ENCODE measurements around the gene MYCBP2.

Gene MYCBP2

GRCh38 chr13:77001963-77002587, 324.8 kb downstream of the MYCBP2 start:
- H3K27me3 ChIP-seq (replicated peaks in 2 of 5; ENCODE audit: control insufficient read depth in 4 of 5, insufficient read depth in 5 of 5, low read length in 4 of 5) = no peaks in the 10 kb centered on the region
- no peak overlapping the region for H3K27ac ChIP-seq (ENCODE audit: insufficient read depth in 1 of 2, low read depth in 1 of 2, low read length in 2 of 2, poor library complexity in 1 of 2, severe bottlenecking in 2 of 2)
- ChIA-PET CTCF (interaction anchor here (0.8 to 3.0 kb wide), 9 partner anchors 9 to 333 kb away, joined by 3 to 20 read pairs (median 7); partner anchors contain the start of gene CLN5), POLR2A (interaction anchor here (0.9 kb wide), 1 partner anchor 10 kb away, joined by 3 read pairs; the partner anchor contains the start of gene CLN5)
- H3K4me1 ChIP-seq (ENCODE audit: control extremely low read depth in 1 of 4, control insufficient read depth in 4 of 4, insufficient read depth in 4 of 4, low read length in 3 of 4) = peaks cover 3 to 26% (median 7%) of the 10 kb centered on the region in 4 experiments
- peaks cover 5 to 49% (median 36%) of the 10 kb centered on the region in 4 experiments for H3K36me3 ChIP-seq (ENCODE audit: control insufficient read depth in 4 of 4, insufficient read depth in 4 of 4, low read length in 3 of 4)
- 100% methylated on average over 2 of the region's 4 CpGs for WGBS (ENCODE audit: insufficient coverage)
- no peak overlapping the region for H3K4me3 ChIP-seq (ENCODE audit: control insufficient read depth in 1 of 7, extremely low read depth in 1 of 7, insufficient read depth in 4 of 7, low read depth in 2 of 7, low read length in 6 of 7)
- no peak for DNase-seq
- no peaks in the 10 kb centered on the region for H3K9me3 ChIP-seq (ENCODE audit: control extremely low read depth in 1 of 5, control insufficient read depth in 4 of 5, insufficient read depth in 2 of 5, low read depth in 1 of 5, low read length in 4 of 5)

DNA sequence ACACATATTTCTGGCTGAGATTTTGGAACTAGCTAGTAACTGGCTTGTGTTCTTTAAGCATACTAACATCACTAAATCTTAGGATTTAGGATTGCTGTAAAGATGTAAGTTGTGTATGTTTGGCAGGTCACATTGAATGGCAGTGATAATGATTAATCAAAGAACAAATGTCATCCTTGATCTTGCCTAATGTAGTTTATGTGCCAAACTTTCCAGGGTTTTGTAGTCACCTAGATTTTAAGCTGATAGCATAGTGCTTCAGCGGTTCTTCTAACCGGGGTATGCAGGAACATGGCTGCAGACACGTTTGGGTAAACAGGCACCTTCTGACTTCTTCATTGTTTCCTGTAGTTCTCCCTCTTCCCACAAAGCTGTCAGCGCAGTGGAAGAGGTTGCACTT, 325.4 kb downstream of the MYCBP2 start:
- Histone ChIP-seq H3K4me1 (ENCODE audit: control extremely low read depth in 1 of 4, control insufficient read depth in 4 of 4, insufficient read depth in 4 of 4, low read length in 3 of 4) (peaks cover 3 to 26% (median 7%) of the 10 kb centered on the region in 4 experiments), H3K36me3 (ENCODE audit: control insufficient read depth in 4 of 4, insufficient read depth in 4 of 4, low read length in 3 of 4) (peaks cover 8 to 44% (median 36%) of the 10 kb centered on the region in 4 experiments), H3K27me3 (replicated peaks in 2 of 5; ENCODE audit: control insufficient read depth in 4 of 5, insufficient read depth in 5 of 5, low read length in 4 of 5) (no peaks in the 10 kb centered on the region), H3K4me3 (ENCODE audit: control insufficient read depth in 1 of 7, extremely low read depth in 1 of 7, insufficient read depth in 4 of 7, low read depth in 2 of 7, low read length in 6 of 7) (no peak overlapping the region), H3K27ac (ENCODE audit: insufficient read depth in 1 of 2, low read depth in 1 of 2, low read length in 2 of 2, poor library complexity in 1 of 2, severe bottlenecking in 2 of 2) (no peak overlapping the region), H3K9me3 (ENCODE audit: control extremely low read depth in 1 of 5, control insufficient read depth in 4 of 5, insufficient read depth in 2 of 5, low read depth in 1 of 5, low read length in 4 of 5) (no peaks in the 10 kb centered on the region)
- ChIA-PET CTCF (interaction anchor here (0.8 to 3.0 kb wide), 9 partner anchors 9 to 332 kb away, joined by 3 to 20 read pairs (median 7); partner anchors contain the start of gene CLN5), POLR2A (interaction anchor here (0.9 kb wide), 1 partner anchor 10 kb away, joined by 3 read pairs; the partner anchor contains the start of gene CLN5)
- no peak for DNase-seq
- 89% methylated on average over 3 of the region's 4 CpGs for WGBS (ENCODE audit: insufficient coverage)

- WGBS (ENCODE audit: insufficient coverage) = 80% methylated on average over 1 of the region's 1 CpG
- peak in 2 of 3 donors; percentile 27 to 47 for DNase-seq
- Histone ChIP-seq H3K27me3 (replicated peaks in 2 of 5; ENCODE audit: control insufficient read depth in 4 of 5, insufficient read depth in 5 of 5, low read length in 4 of 5) (no peaks in the 10 kb centered on the region), H3K36me3 (ENCODE audit: control insufficient read depth in 4 of 4, insufficient read depth in 4 of 4, low read length in 3 of 4) (peaks cover 15 to 52% (median 37%) of the 10 kb centered on the region in 4 experiments), H3K4me1 (ENCODE audit: control extremely low read depth in 1 of 4, control insufficient read depth in 4 of 4, insufficient read depth in 4 of 4, low read length in 3 of 4) (peaks cover 3 to 26% (median 7%) of the 10 kb centered on the region in 4 experiments), H3K9me3 (ENCODE audit: control extremely low read depth in 1 of 5, control insufficient read depth in 4 of 5, insufficient read depth in 2 of 5, low read depth in 1 of 5, low read length in 4 of 5) (no peaks in the 10 kb centered on the region), H3K27ac (ENCODE audit: insufficient read depth in 1 of 2, low read depth in 1 of 2, low read length in 2 of 2, poor library complexity in 1 of 2, severe bottlenecking in 2 of 2) (no peak overlapping the region), H3K4me3 (ENCODE audit: control insufficient read depth in 1 of 7, extremely low read depth in 1 of 7, insufficient read depth in 4 of 7, low read depth in 2 of 7, low read length in 6 of 7) (no peak overlapping the region)
- CTCF ChIA-PET = interaction anchor here (0.8 to 2.7 kb wide), 7 partner anchors 8 to 331 kb away, joined by 3 to 10 read pairs (median 5); no protein-coding TSS in a partner anchor
- POLR2A ChIA-PET = no interaction called here
Measured at GRCh38 chr13:77000475-77000874, 326.4 kb downstream of the MYCBP2 start.

Data from common myeloid progenitor, CD34-positive (primary cell).